ENCODE data around the gene KRTAP21-2. TPM values are rescaled to one million over a fixed set of nuclear protein-coding genes. Genes with fewer than 3 reads are reported as not detected.

The KRTAP21-2 gene
- total and polyA plus RNA-seq, 2 donors (not counting 3 experiments of a cell fraction or from before 2014, with no cell fraction given), result not detected

DNA sequence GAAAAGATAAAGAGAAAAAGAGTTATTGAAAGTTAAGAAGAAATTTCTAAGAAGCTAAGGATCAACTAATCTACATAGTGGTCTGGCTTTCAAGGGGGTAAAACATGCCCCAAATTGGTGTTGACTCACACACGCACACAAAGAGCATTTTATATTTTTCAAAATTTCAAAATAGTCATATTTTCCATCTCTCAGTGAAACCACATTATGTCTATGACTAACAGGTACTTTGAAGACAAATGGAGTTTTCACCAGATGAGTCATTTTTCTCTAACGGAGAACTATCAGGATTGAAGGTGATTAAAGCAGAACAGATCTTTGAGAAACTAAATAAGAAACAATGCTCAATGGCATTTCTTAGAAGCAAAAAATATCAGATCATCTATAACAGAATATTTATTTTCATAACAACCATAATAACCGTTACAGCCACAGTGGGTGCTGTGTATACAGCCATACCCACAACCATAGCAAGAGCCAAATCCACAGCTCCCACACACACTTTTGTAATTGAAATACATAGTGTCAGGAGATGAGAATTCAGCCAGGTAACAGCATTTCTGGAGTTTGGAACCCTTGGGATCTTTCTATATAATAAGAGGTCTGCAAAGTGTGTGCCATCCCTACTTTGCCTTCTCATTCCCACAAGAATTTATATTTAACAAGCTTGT is 28.7 kb downstream of the KRTAP21-2 start, which contains the start of gene KRTAP21-3:
TSS of gene KRTAP21-3 (minus strand) at position 539 of the 671 bp plus-strand sequence. CDS start at position 521, 18 bp downstream.
- dilution Hi-C loops (cut with MboI; ENCODE audit: extremely low pct_ligation_motif_present, low sequenced_read_pairs), result no loop called here
- no peak for FAIRE-seq
- no peak within 1 kb of the TSS for H3K9ac ChIP-seq (replicated peaks; ENCODE audit: extremely low read depth, insufficient read depth, low read length)

More for the DNA sequence above, 28.7 kb downstream of the KRTAP21-2 start, which contains the start of gene KRTAP21-3:
- Histone ChIP-seq H4K20me1 (replicated peaks; ENCODE audit: control insufficient read depth, extremely low read depth, insufficient read depth, low read length) (no peaks in the 10 kb centered on the region), H3K79me2 (ENCODE audit: control insufficient read depth, insufficient read depth, low read length) (no peaks in the 10 kb centered on the region), H3K9me1 (replicated peaks; ENCODE audit: control insufficient read depth, extremely low read depth, insufficient read depth, low read length) (no peaks in the 10 kb centered on the region), H3K4me1 (ENCODE audit: control insufficient read depth, extremely low read depth, insufficient read depth, low read length) (no peaks in the 10 kb centered on the region), H3K27me3 (ENCODE audit: control insufficient read depth in 2 of 2, insufficient read depth in 2 of 2, low read length in 2 of 2) (no peaks in the 10 kb centered on the region), H3K4me2 (ENCODE audit: insufficient read depth, low read length) (no peak within 1 kb of the TSS), H3K9me3 (replicated peaks; ENCODE audit: control insufficient read depth, insufficient read depth, low read length) (no peaks in the 10 kb centered on the region), H2AFZ (ENCODE audit: low read depth, low read length) (no peak within 1 kb of the TSS), H3K27ac (ENCODE audit: insufficient read depth, low read depth, low read length) (no peak within 1 kb of the TSS), H3K36me3 (ENCODE audit: control insufficient read depth in 2 of 2, extremely low read depth in 1 of 2, insufficient read depth in 2 of 2, low read length in 2 of 2) (no peaks in the 10 kb centered on the region), H3K4me3 (replicated peaks in 1 of 3; ENCODE audit: insufficient read depth in 1 of 3, low read depth in 1 of 3, low read length in 3 of 3) (no peak within 1 kb of the TSS)
- CTCF ChIA-PET, result no interaction called here
- POLR2A ChIA-PET, result no interaction called here
- intact Hi-C loops (cut with micrococcal nuclease), result no loop called here
- no peak for DNase-seq (ENCODE audit: low read depth, low spot score)
- TF ChIP-seq POLR2A (IDR thresholded peaks at IDR 0.05; ENCODE audit: low read depth, low read length), result no peak
- TF ChIP-seq, protein P1, sequence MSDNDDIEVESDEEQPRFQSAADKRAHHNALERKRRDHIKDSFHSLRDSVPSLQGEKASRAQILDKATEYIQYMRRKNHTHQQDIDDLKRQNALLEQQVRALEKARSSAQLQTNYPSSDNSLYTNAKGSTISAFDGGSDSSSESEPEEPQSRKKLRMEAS (IDR thresholded peaks at IDR 0.05; ENCODE audit: insufficient read depth, insufficient read length), result no peak
- no peak for TF ChIP-seq EZH2 (IDR thresholded peaks at IDR 0.05; ENCODE audit: borderline replicate concordance, low read depth, low read length, severe bottlenecking)
- TF ChIP-seq FOS (IDR thresholded peaks at IDR 0.05; ENCODE audit: borderline replicate concordance, insufficient read depth, low read length), result no peak
- TF ChIP-seq MYC (IDR thresholded peaks at IDR 0.05; ENCODE audit: low read depth, low read length), result no peak
- TF ChIP-seq, protein P2, sequence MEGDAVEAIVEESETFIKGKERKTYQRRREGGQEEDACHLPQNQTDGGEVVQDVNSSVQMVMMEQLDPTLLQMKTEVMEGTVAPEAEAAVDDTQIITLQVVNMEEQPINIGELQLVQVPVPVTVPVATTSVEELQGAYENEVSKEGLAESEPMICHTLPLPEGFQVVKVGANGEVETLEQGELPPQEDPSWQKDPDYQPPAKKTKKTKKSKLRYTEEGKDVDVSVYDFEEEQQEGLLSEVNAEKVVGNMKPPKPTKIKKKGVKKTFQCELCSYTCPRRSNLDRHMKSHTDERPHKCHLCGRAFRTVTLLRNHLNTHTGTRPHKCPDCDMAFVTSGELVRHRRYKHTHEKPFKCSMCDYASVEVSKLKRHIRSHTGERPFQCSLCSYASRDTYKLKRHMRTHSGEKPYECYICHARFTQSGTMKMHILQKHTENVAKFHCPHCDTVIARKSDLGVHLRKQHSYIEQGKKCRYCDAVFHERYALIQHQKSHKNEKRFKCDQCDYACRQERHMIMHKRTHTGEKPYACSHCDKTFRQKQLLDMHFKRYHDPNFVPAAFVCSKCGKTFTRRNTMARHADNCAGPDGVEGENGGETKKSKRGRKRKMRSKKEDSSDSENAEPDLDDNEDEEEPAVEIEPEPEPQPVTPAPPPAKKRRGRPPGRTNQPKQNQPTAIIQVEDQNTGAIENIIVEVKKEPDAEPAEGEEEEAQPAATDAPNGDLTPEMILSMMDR (IDR thresholded peaks at IDR 0.05; ENCODE audit: extremely low read depth in 1 of 2, insufficient read depth in 1 of 2, low read depth in 1 of 2, low read length in 2 of 2), result no peak
- TF ChIP-seq JUN (IDR thresholded peaks at IDR 0.05; ENCODE audit: borderline replicate concordance, insufficient read depth, insufficient read length, low read depth), result no peak
- no peak for TF ChIP-seq POLR2AphosphoS5 (IDR thresholded peaks at IDR 0.05; ENCODE audit: insufficient read depth, low read depth, low read length)
- TF ChIP-seq GATA2 (IDR thresholded peaks at IDR 0.05; ENCODE audit: insufficient read depth, insufficient read length, low read depth, low read length), result no peak
- no TSS peak for BruUV-seq (replicated peaks)
